ENCODE data around the gene HMOX1.

GRCh38 chr22:35350539-35351503, 30.1 kb upstream of the HMOX1 start:
- TF ChIP-seq CTCF (IDR thresholded peaks at IDR 0.05) (peak; percentile 78), ZBTB43 (CRISPR knock-in tag; IDR thresholded peaks at IDR 0.05) (0 out of 2 replicates have a peak, but pooled peaks have one; percentile 30), ZNF396 (CRISPR knock-in tag; IDR thresholded peaks at IDR 0.05; ENCODE audit: borderline replicate concordance) (no peak), USF1 (CRISPR knock-in tag; IDR thresholded peaks at IDR 0.05) (no peak), KAT7 (CRISPR knock-in tag; IDR thresholded peaks at IDR 0.05; ENCODE audit: borderline replicate concordance) (no peak), CREM (CRISPR knock-in tag; IDR thresholded peaks at IDR 0.05) (no peak), MXD4 (CRISPR knock-in tag; IDR thresholded peaks at IDR 0.05; ENCODE audit: borderline replicate concordance) (no peak), SP1 (CRISPR knock-in tag; conservative IDR thresholded peaks at IDR 0.05) (peak; percentile 72), PRDM15 (CRISPR knock-in tag; IDR thresholded peaks at IDR 0.05) (no peak), GTF2I (CRISPR knock-in tag; conservative IDR thresholded peaks at IDR 0.05) (no peak), AFF4 (CRISPR knock-in tag; IDR thresholded peaks at IDR 0.05; ENCODE audit: borderline replicate concordance) (no peak), ZBTB21 (CRISPR knock-in tag; IDR thresholded peaks at IDR 0.05; ENCODE audit: borderline replicate concordance) (no peak), ZNF219 (CRISPR knock-in tag; IDR thresholded peaks at IDR 0.05; ENCODE audit: borderline replicate concordance) (no peak), ZNF121 (CRISPR knock-in tag; IDR thresholded peaks at IDR 0.05) (no peak)

Measured in WTC11 (cell line).